HG03354 (cell line): Measurements from ENCODE around the gene LMBRD2.
"Not testable (repeated sequence)": the region's sequence is repeated elsewhere in the genome, so short reads cannot be mapped to it uniquely, and the experiment has no call there.

ENCODE experiments used
- ATAC-seq: cut with Tn5 transposase; IDR thresholded peaks from one replicate; pipeline ENCODE4 v1.9.1; 2021; ENCODE audit warnings: mild to moderate bottlenecking; ENCODE audit not compliant: unreplicated experiment, poor library complexity, severe bottlenecking

The LMBRD2 gene

GRCh38 chr5:36162810-36163486 is 11.3 kb upstream of the LMBRD2 start:
- no peak for ATAC-seq

- ATAC-seq = no peak
Measured at GRCh38 chr5:36161361-36161760, 9.7 kb upstream of the LMBRD2 start.

GRCh38 chr5:36160617-36161016 is 8.9 kb upstream of the LMBRD2 start:
- no peak for ATAC-seq

- no peak for ATAC-seq
Measured at GRCh38 chr5:36158144-36158543, 6.5 kb upstream of the LMBRD2 start.

- no peak for ATAC-seq
Measured at GRCh38 chr5:36156619-36157018, 4.9 kb upstream of the LMBRD2 start.

GRCh38 chr5:36156121-36156601 is 4.5 kb upstream of the LMBRD2 start:
- ATAC-seq = no peak

GRCh38 chr5:36155291-36155690 is 3.6 kb upstream of the LMBRD2 start:
- ATAC-seq = no peak

- no peak for ATAC-seq
Measured at GRCh38 chr5:36153726-36154125, 2.0 kb upstream of the LMBRD2 start.

GRCh38 chr5:36153298-36153677 is 1.6 kb upstream of the LMBRD2 start:
- no peak for ATAC-seq

GRCh38 chr5:36152324-36153297 is 924 bp upstream of the LMBRD2 start:
- ATAC-seq = peak; percentile 3

GRCh38 chr5:36150676-36151433 is 832 bp downstream of the LMBRD2 start:
- peak; percentile 28 for ATAC-seq

GRCh38 chr5:36147681-36148080 is 4.0 kb downstream of the LMBRD2 start:
- ATAC-seq = no peak

- ATAC-seq = no peak
Measured at GRCh38 chr5:36146390-36146789, 5.3 kb downstream of the LMBRD2 start.

- ATAC-seq = no peak
Measured at GRCh38 chr5:36145311-36145710, 6.4 kb downstream of the LMBRD2 start.

GRCh38 chr5:36138900-36139683 is 12.6 kb downstream of the LMBRD2 start:
- no peak for ATAC-seq

- ATAC-seq = no peak
Measured at GRCh38 chr5:36136581-36136980, 15.1 kb downstream of the LMBRD2 start.

GRCh38 chr5:36135988-36136387 is 15.7 kb downstream of the LMBRD2 start:
- no peak for ATAC-seq

GRCh38 chr5:36133009-36133408 is 18.7 kb downstream of the LMBRD2 start:
- not testable (repeated sequence) for ATAC-seq

- not testable (repeated sequence) for ATAC-seq
Measured at GRCh38 chr5:36129666-36130065, 22.0 kb downstream of the LMBRD2 start.
